Heart right ventricle (tissue), 16 donors: ENCODE results near the gene PLXDC2. TPM values are rescaled to one million over a fixed set of nuclear protein-coding genes. Genes with fewer than 3 reads are reported as not detected.
A peak's percentile ranks its signal among the peaks of the same experiment; 100 is the strongest.

Source experiments
- ATAC-seq, 8 donors: fragments of 200-7000 bp; cut with Tn5 transposase; one replicate each; pipeline ENCODE4 v1.9.1; 2020; ENCODE audit warnings: mild to moderate bottlenecking in 8 of 8, moderate library complexity in 8 of 8, moderate number of reproducible peaks in 1 of 8
- DNase-seq, 2 donors: peaks; one replicate each; pipeline ENCODE4 v3.0.0-alpha.2; 2020
- H3K27ac ChIP-seq, 10 donors: fragments of 200-600 bp; sonication (generic) in 2 of 10; one replicate each; pipeline versions ENCODE4 v1.5.0 to v1.8.0; 2020 to 2022; ENCODE audit warnings: mild to moderate bottlenecking in 3 of 10
- H3K27me3 ChIP-seq, 7 donors: fragments of 200-600 bp; one replicate each; pipeline ENCODE4 v1.8.0; 2021 to 2022; ENCODE audit warnings: mild to moderate bottlenecking in 2 of 7
- H3K36me3 ChIP-seq, 9 donors: fragments of 200-600 bp; sonication (generic) in 1 of 9; one replicate each; pipeline versions ENCODE4 v1.5.0 to v1.8.0; 2020 to 2022; ENCODE audit warnings: mild to moderate bottlenecking in 2 of 9
- H3K4me1 ChIP-seq, 9 donors: fragments of 200-600 bp; sonication (generic) in 1 of 9; one replicate each; pipeline versions ENCODE4 v1.5.0 to v1.8.0; 2020 to 2022; ENCODE audit warnings: mild to moderate bottlenecking in 4 of 9
- H3K4me3 ChIP-seq, 10 donors: fragments of 200-600 bp; sonication (generic) in 2 of 10; one replicate each; pipeline versions ENCODE4 v1.5.0 to v1.8.0; 2020 to 2022; ENCODE audit warnings: mild to moderate bottlenecking in 7 of 10, moderate library complexity in 2 of 10
- H3K9me3 ChIP-seq, 11 donors: fragments of 200-600 bp in 10 of 11; sonication (generic) in 2 of 11; one replicate each; pipeline versions ENCODE4 v1.5.0 to v1.8.0; 2013 to 2022; ENCODE audit warnings: mild to moderate bottlenecking in 2 of 11, control low read depth in 1 of 11, moderate library complexity in 1 of 11
- WGBS, 2 donors: extraction: QIAGEN DNeasy Blood & Tissue Kit; methylation state at CpG; one replicate each; pipeline ENCODE4 v1.1.7; 2013; ENCODE audit warnings: inconsistent platforms in 1 of 2; 5-methylcytosine and 5-hydroxymethylcytosine counted together
- intact Hi-C, 10 donors: fragments of 100-400 bp; cut with DNase I; formaldehyde crosslinking; loops; one replicate each; pipeline versions ENCODE4 v1.11.1 to v1.14.2; 2022
- polyA plus RNA-seq, 2 donors: library from polyadenylated mRNA; stranded (reverse); fragments of 200-250 nt; gene quantifications; one replicate each; pipeline ENCODE4 v1.2.3, GENCODE V29; 2013
- total RNA-seq, 10 donors: library from RNA; stranded (reverse); fragmentation: NEBNext Ultra II Directional in 3 of 10; extraction: Animal tissue kit (Norgen Biotek cat#: 25700) in 3 of 10; gene quantifications; one replicate each; pipeline versions ENCODE4 v1.2.1 to v1.2.4, GENCODE V29; 2021 to 2023
- TF ChIP-seq, protein P1 (sequence below), 9 donors: fragments of 200-600 bp; sonication (generic) in 2 of 9; IDR thresholded peaks; one replicate each; pipeline versions ENCODE4 v1.5.0 to v1.8.0; 2021 to 2022; ENCODE audit warnings: antibody characterized with exemption in 9 of 9, mild to moderate bottlenecking in 5 of 9, moderate library complexity in 1 of 9
- donor health status: Arrhythmogenic right ventricular cardiomyopathy.
- donor health status: ischemic (EF 13 %, LVEDD 7.1; RV severe dilation, severe dysfunction).
- donor health status: healthy with polysubstance abuse.
- donor health status: DM: no; HTN: yes; CAD: no.
- donor health status: DM: no; HTN: no; CAD: no.
- donor health status: ischemic (EF 25% LVEDD 6.9; RV normal size, moderate dysfunction).
- donor health status: ischemic (EF 25% LVEDD 5.7; RV mildly dilated, moderate dysfunction).
- donor health status: healthy.
- donor health status: DM: yes; HTN: yes; CAD: no.
- donor health status: Ischemic cardiomyopathy.
- donor health status: ischemic (EF 35%, LVEDD 5.7; RV mildly dilated, moderate dysfunction).
- donor health status: nonischemic (EF 11% LVEDD 7.7; RV severe dilation, severe dysfunction).
- donor health status: DM: yes; HTN: yes; CAD: no.
- donor health status: PGD.
- donor health status: ischemic (EF 29% LVEDD 5.4; RV normal size, mild dysfunction).
- donor health status: nonischemic (EF 23%, LVEDD 6.1; RV moderate dilation, normal function).

The PLXDC2 gene
- total and polyA plus RNA-seq, 12 donors, result 4.6 to 26.8 (median 16.9) TPM

DNA sequence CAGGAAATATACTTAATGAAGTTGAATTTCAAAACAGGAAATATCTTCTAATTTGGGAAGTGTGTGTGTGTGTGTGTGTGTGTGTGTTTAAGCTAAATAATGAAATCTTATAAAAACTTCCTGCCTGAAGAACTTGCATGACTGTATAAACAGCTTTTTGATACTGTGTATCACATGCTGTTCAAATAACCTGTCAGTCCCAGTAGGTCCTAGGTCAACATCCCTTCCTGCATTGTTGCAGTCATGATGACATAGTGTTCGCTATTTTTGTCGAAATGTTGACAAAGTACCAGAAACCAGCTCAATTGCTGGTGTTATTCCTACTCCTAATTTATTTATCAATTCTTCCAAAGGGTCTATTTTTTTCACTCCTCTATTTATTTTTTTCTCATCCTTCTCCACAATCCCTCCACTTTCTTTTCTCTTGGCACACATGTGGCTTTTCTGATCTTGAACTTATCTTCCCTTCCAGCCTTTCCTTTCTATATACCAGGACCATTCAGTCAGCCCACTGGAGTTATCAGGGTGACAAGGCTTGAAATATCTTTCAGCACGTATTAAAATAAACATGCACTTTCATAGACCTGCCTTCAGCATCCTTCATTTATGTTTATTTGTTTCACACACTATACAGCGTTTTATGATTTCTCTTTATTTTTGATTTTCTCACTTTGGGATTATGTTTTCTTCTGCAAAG, 115.8 kb downstream of the PLXDC2 start:
- intact Hi-C loops, result loop anchor here in 3 of 10 donors (5.0 to 10.0 kb wide), 2 partner anchors 115 to 117 kb away; partner anchors contain the start of gene PLXDC2 (in 3 of the 3)
- H3K4me1 ChIP-seq, result peaks cover 0 to 48% (median 34%) of the 10 kb centered on the region in 9 donors

DNA sequence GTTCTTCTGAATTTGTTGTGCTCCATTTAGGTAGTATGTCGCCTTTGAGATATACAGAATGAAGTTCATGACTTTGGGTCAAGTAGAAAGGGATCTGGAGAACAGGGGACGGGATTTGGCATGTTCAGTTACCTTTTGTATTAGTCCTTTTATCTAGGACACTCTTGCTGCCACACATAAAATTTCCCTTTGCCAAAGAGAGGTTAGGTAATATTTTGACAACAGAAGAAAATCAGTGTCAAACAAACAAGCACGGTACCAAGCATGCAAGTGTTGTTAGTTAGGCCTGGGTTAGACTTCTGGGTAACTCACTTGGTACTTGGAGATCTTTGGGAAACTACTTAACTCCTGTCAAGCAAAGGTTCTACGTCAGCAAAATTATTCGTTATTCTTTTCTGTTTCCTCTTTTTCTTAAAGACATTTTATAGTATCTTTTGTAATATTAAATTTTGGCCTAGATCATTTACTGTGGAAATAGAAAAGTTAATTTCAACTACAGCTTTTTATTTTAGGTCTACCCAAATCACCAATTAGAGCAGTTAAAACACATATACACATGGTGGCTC, 116.7 kb downstream of the PLXDC2 start:
- DNase-seq (no peak), ATAC-seq (no peak)
- Histone ChIP-seq H3K27ac (peak overlapping the region in 6 of 10 donors; percentile 43 to 81 (median 62)), H3K4me1 (peaks cover 0 to 48% (median 34%) of the 10 kb centered on the region in 9 donors), H3K9me3 (no peaks in the 10 kb centered on the region), H3K4me3 (no peak overlapping the region), H3K27me3 (no peaks in the 10 kb centered on the region), H3K36me3 (no peaks in the 10 kb centered on the region)
- TF ChIP-seq, protein P1, sequence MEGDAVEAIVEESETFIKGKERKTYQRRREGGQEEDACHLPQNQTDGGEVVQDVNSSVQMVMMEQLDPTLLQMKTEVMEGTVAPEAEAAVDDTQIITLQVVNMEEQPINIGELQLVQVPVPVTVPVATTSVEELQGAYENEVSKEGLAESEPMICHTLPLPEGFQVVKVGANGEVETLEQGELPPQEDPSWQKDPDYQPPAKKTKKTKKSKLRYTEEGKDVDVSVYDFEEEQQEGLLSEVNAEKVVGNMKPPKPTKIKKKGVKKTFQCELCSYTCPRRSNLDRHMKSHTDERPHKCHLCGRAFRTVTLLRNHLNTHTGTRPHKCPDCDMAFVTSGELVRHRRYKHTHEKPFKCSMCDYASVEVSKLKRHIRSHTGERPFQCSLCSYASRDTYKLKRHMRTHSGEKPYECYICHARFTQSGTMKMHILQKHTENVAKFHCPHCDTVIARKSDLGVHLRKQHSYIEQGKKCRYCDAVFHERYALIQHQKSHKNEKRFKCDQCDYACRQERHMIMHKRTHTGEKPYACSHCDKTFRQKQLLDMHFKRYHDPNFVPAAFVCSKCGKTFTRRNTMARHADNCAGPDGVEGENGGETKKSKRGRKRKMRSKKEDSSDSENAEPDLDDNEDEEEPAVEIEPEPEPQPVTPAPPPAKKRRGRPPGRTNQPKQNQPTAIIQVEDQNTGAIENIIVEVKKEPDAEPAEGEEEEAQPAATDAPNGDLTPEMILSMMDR (IDR thresholded peaks at IDR 0.05), result no peak
- intact Hi-C loops, result loop anchor here in 3 of 10 donors (5.0 to 10.0 kb wide), 2 partner anchors 116 to 118 kb away; partner anchors contain the start of gene PLXDC2 (in 3 of the 3)
- WGBS, 2 donors, result 79 to 81% methylated on average over 5 of the region's 5 CpGs

More for the DNA sequence above, 115.8 kb downstream of the PLXDC2 start:
- Histone ChIP-seq H3K27me3 (no peaks in the 10 kb centered on the region), H3K27ac (peak overlapping the region in 9 of 10 donors; percentile 51 to 81 (median 63)), H3K4me3 (no peak overlapping the region), H3K36me3 (no peaks in the 10 kb centered on the region), H3K9me3 (no peaks in the 10 kb centered on the region)
- ATAC-seq, result peak; percentile 65 to 89 (median 82)
- TF ChIP-seq, protein P1 (IDR thresholded peaks at IDR 0.05), result no peak
- DNase-seq, result peak in 1 of 2 donors; percentile 32
- 22 to 37% methylated on average over 4 of the region's 4 CpGs for WGBS, 2 donors

GRCh38 chr10:19933772-19934171, 117.5 kb downstream of the PLXDC2 start:
- ATAC-seq (no peak), DNase-seq (no peak)
- TF ChIP-seq, protein P1 (IDR thresholded peaks at IDR 0.05), result no peak
- H3K27ac ChIP-seq, result no peak overlapping the region
- no peaks in the 10 kb centered on the region for H3K36me3 ChIP-seq
- H3K4me1 ChIP-seq, result peaks cover 0 to 48% (median 34%) of the 10 kb centered on the region in 9 donors
- WGBS, 2 donors, result 96 to 99% methylated on average over 3 of the region's 3 CpGs
- intact Hi-C loops, result loop anchor here in 3 of 10 donors (5.0 to 10.0 kb wide), 2 partner anchors 116 to 119 kb away; partner anchors contain the start of gene PLXDC2 (in 3 of the 3)
- no peaks in the 10 kb centered on the region for H3K9me3 ChIP-seq
- H3K27me3 ChIP-seq, result no peaks in the 10 kb centered on the region
- H3K4me3 ChIP-seq, result no peak overlapping the region

DNA sequence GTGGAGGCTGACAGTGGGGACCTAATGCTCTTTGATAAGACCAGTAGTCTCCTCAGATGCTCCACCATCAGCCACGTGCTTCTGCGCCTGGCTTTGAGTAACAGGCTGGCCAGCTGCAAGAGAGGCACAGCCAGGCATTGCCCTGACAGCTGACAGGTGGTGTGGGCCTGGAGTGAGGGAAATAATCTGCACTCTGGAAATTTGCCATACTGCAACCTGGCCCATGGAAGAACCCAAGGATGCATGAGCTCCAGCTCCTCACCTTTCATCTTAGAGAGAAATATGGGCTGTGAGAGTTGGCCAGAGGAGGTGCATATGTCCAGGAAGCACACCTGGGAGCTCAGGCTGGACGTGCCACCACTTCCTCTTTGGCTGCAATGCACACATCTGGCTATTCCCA, 118.9 kb downstream of the PLXDC2 start:
- Histone ChIP-seq H3K27ac (no peak overlapping the region), H3K36me3 (no peaks in the 10 kb centered on the region), H3K27me3 (no peaks in the 10 kb centered on the region), H3K9me3 (no peaks in the 10 kb centered on the region), H3K4me3 (no peak overlapping the region), H3K4me1 (peaks cover 0 to 40% (median 24%) of the 10 kb centered on the region in 9 donors)
- TF ChIP-seq, protein P1 (IDR thresholded peaks at IDR 0.05), result no peak
- intact Hi-C loops, result loop anchor here in 1 of 10 donors (10.0 kb wide), 1 partner anchor 120 kb away; the partner anchor contains the start of gene PLXDC2
- ATAC-seq (no peak), DNase-seq (no peak)
- 74 to 77% methylated on average over 3 of the region's 3 CpGs for WGBS, 2 donors
